ENCODE measurements around the gene PITX3.

DNA sequence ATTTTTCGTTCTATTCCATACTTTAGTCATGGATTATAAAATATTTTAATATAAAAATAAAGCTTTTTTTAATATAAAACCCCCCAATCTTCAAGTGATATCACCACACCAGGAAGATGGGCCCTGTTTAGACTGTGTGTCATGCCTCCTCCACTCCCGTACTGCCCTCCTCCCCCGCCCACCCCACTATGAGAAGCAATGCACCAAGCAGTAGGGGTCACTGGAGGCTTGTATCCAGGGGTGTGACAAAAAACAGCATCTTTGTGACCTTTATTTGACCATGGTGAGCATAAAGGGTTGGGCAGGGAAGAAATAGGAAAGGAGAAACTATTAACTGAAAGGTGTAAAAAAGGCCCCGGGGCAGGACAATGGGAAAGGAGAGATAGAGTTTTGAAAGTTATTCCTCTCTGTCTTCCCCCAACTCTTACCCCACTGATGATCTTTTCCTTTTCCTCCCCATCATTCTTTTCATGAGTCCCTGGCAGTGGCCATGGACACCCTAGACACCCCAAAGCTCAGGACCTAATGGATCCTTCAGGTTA is 3.5 kb downstream of the PITX3 start:
- TF ChIP-seq CTCF (IDR thresholded peaks at IDR 0.05) (no peak), POLR2A (IDR thresholded peaks at IDR 0.05) (no peak)
